ENCODE measurements around the gene FBXL17. TPM values are rescaled to one million over a fixed set of nuclear protein-coding genes. Genes with fewer than 3 reads are reported as not detected.

The FBXL17 gene
- polyA plus RNA-seq, 1 donor = 19.8 TPM

- DNase-seq = no peak
Measured at GRCh38 chr5:108149369-108149768, 232.5 kb downstream of the FBXL17 start.

- no peak for DNase-seq
Measured at GRCh38 chr5:108148715-108149139, 233.2 kb downstream of the FBXL17 start.

GRCh38 chr5:108146222-108146621 lies 235.7 kb downstream of the FBXL17 start:
- no peak for DNase-seq

- DNase-seq = no peak
Measured at GRCh38 chr5:108145351-108145750, 236.5 kb downstream of the FBXL17 start.

GRCh38 chr5:108144332-108144731 lies 237.6 kb downstream of the FBXL17 start:
- no peak for DNase-seq

GRCh38 chr5:108143581-108143980 lies 238.3 kb downstream of the FBXL17 start:
- DNase-seq = no peak

- DNase-seq = no peak
Measured at GRCh38 chr5:108141676-108142075, 240.2 kb downstream of the FBXL17 start.

GRCh38 chr5:108136493-108136892 lies 245.4 kb downstream of the FBXL17 start:
- DNase-seq = no peak

GRCh38 chr5:108129129-108129528 lies 252.8 kb downstream of the FBXL17 start:
- DNase-seq = no peak

GRCh38 chr5:108125771-108126511 lies 256.0 kb downstream of the FBXL17 start:
- DNase-seq = no peak

- no peak for DNase-seq
Measured at GRCh38 chr5:108124596-108124995, 257.3 kb downstream of the FBXL17 start.

- DNase-seq = no peak
Measured at GRCh38 chr5:108122702-108123101, 259.2 kb downstream of the FBXL17 start.

GRCh38 chr5:108118813-108119514 lies 262.9 kb downstream of the FBXL17 start:
- no peak for DNase-seq

GRCh38 chr5:108115673-108116072 lies 266.2 kb downstream of the FBXL17 start:
- no peak for DNase-seq

- no peak for DNase-seq
Measured at GRCh38 chr5:108113950-108114349, 267.9 kb downstream of the FBXL17 start.

GRCh38 chr5:108111736-108112135 lies 270.2 kb downstream of the FBXL17 start:
- no peak for DNase-seq

- DNase-seq = no peak
Measured at GRCh38 chr5:108109059-108109458, 272.8 kb downstream of the FBXL17 start.

GRCh38 chr5:108104448-108104847 lies 277.4 kb downstream of the FBXL17 start:
- no peak for DNase-seq

GRCh38 chr5:108102463-108102862 lies 279.4 kb downstream of the FBXL17 start:
- no peak for DNase-seq

- DNase-seq = no peak
Measured at GRCh38 chr5:108101821-108102220, 280.1 kb downstream of the FBXL17 start.

- DNase-seq = peak; percentile 36
Measured at GRCh38 chr5:108101130-108101529, 280.8 kb downstream of the FBXL17 start.

- DNase-seq = no peak
Measured at GRCh38 chr5:108094800-108095199, 287.1 kb downstream of the FBXL17 start.

- no peak for DNase-seq
Measured at GRCh38 chr5:108093186-108093585, 288.7 kb downstream of the FBXL17 start.

GRCh38 chr5:108090946-108091345 lies 291.0 kb downstream of the FBXL17 start:
- no peak for DNase-seq

Measured in hindlimb muscle (tissue), 1 donor.